NB4 (cell line): Measurements from ENCODE around the gene USP10.

ENCODE experiments used
- CTCF ChIP-seq: IDR thresholded peaks from one replicate; pipeline ENCODE4 v1.5.1; 2012; ENCODE audit warnings: low read depth, low read length
- POLR2A ChIP-seq: IDR thresholded peaks from 2 replicates; pipeline ENCODE4 v1.6.1; 2011; ENCODE audit warnings: mild to moderate bottlenecking; ENCODE audit not compliant: insufficient read length; ENCODE audit errors: extremely low read depth

- TF ChIP-seq CTCF (no peak), POLR2A (no peak)
Observed at GRCh38 chr16:84759906-84760305, 60.1 kb downstream of the USP10 start.
